HL-60/S4 treated with retinoic acid at 250 ng/mL for 4 days and 3 days (cell line): ENCODE data around the gene UBE2QL1.

Source experiments
- in situ Hi-C: fragments of 300-500 bp; cut with MboI; formaldehyde crosslinking; loops from 2 replicates; pipeline ENCODE4 v1.7.0; 2022; ENCODE audit warnings: low sequenced_read_pairs

UBE2QL1 gene

DNA sequence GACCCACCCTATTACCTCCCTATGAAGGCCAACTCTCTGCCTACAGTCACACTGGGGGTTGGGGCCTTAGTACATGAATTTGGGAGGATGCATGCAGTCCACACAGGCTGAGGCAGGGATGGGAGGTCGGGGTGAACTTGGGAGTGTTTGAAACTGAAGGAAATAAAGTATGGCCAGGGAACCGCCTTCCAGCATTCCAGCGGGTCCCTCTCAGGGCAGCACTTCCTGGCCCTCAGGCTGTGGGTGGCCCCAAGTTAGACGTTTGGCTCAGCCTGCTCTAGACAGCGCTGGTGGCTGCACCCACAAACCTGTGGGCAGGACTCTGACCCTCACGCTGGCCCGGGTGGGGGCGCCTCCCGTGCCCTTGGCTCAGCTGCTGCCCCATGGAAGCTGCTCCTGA is 74.3 kb downstream of the UBE2QL1 start:
- in situ Hi-C loops, result no loop called here

DNA sequence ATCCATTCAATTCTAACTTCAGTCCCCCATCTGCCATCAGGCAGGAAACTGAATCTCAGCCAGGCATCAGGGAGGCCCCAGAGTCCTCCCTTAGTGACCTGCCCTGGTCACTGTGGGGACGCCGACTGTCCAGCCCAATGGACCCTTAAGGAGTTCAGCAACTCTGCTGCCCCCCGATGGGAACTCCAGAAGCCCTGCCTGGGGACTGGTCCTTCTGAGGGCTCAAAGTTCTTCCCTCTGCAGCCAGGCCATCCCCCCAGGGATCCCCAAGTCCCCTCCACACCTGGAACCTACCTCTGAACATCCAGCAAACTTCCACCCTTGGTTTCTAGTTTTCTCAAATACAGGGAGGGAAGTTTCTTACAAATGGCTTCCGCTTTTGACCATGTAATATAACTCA is 76.8 kb downstream of the UBE2QL1 start:
- in situ Hi-C loops, result no loop called here

GRCh38 chr5:6525910-6526309 is 77.3 kb downstream of the UBE2QL1 start:
- in situ Hi-C loops, result no loop called here

DNA sequence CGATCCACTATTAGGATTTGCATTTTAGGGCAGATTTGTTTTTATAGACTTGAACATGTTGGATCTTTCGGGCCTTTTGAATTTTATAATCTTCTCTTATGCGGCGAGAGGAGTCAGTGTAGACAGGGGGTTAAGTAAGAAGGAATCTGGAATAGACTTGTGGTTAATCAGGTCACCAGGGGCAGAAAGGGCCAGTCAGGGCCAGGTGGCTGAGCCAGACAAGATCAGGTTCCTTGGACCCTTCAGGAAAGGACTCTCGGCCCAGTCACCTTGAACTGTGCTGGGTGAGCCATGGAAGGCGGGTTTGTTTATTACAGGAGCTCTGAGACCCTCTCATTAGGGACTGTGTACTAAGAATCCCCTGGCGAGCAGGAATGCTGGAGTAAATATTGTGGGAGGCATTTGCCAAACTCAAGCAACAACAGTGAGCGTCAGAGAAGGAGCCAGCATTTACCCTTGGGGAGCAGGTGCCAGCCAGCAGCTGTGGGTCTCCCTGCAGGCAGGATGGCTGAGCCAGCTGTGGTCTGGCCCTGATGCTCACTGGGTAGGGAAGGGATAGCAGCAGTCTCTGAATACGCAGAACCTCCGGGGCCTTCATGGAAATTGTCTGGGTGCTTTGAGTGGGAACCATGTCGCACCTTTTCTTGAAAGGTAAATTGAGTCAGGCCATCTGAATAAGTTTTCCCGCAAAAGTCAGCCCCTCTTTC is 79.2 kb downstream of the UBE2QL1 start:
- in situ Hi-C loops, result no loop called here

GRCh38 chr5:6535594-6535993 is 86.9 kb downstream of the UBE2QL1 start:
- in situ Hi-C loops, result no loop called here

DNA sequence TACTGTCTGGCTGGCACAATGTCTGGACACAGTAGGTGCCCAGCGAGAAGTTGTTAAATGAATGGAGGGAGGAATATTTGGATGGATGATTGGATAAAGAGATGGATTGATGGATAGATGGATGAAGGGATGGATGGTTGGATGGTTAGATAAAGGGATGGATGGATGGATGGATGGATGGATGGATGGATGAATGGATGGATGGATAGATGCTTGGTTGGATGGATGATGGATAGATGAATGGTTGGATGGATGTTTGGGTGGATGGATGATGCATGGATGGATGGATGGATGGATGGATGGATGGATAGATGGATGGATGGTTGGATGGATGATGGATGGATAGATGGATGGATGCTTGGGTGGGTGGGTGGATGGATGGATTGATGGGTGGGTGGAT is 90.4 kb downstream of the UBE2QL1 start:
- in situ Hi-C loops, result no loop called here

DNA sequence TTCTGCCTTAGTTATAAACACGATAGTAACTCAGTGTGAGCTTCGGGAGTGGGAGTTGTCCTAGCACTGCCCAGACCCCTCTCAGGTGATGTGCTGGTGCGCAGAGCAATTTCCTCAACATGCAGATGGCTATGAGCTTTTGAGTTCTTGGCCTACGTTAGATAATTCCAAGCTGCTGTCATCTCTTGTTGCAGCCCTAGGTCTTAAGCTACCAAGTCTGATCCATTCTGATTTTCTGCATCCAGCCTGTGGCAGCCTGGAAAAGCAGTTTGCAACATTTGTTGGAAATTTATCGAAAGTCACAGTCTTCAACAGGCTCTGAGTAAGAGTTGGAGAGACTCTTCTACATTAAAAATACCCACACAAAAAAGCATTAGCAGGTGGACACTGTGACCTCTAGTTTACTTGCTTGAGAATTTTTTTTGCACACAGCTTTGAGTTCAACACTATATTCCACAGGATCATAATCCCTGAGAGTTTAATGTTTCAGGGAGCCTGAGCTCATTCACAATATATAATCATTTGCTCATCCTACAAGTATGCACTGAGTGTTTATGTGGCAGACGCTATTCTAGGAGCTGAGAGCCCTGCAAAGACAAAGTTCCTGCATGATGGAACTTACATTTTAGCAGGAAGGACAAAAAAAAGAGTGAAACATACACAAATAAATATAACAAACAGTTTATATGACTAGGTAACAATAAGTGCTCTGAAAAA is 91.6 kb downstream of the UBE2QL1 start:
- in situ Hi-C loops, result no loop called here

DNA sequence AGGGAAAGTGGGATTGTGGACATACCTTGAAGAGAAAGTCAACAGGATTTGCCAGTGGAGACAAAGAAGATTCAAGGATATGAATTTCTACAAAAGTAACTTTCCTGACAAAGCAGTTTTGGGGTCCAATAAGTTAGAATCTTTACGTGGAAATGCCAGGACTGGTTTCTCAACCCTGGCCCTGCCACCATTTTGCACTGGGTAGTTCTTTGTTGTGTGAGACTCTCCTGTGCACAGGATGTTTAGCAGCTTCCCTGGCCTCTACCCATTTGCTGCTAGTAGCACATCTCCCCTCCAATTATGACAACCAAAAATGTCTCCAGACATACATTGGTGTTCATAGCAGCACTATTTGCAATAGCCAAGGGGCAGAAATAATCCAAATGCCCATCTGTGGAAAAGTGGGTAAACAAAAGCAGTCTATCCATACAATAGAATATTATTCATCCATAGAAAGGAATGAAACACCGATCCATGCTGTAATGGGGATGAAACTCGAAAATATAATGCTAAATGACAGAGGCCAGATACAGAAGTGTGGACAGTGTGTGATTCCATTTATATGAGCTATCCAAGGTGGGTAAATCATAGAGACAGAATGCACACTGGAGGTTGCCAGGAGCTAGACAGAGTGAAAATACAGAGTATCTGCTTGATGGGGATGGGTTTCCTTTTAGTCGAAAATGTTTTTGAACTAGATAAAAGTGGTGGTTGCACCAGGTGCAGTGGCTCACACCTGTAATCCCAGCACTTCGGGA is 92.8 kb downstream of the UBE2QL1 start:
- in situ Hi-C loops, result no loop called here

- in situ Hi-C loops, result no loop called here
Observed at GRCh38 chr5:6542421-6543345, 94.0 kb downstream of the UBE2QL1 start.

DNA sequence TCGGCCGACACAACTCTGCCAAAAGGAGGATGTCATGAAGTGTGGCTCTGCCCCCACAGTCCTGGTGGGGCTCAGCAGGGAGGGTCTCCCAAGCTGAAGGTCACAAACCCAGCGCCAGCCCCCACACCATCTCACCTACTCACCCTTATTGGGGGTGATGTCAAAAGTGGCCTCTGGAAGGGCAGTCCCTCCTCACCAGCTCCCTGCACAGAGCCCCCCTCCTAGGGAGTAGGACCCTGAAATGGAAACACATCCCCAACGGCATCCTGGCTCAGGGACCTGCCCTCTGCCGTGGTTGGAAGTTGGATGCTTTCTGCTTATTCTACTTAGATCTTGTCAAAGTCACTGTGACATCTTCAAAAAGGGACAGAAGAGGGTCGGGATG is 94.7 kb downstream of the UBE2QL1 start:
- in situ Hi-C loops, result no loop called here

- in situ Hi-C loops, result no loop called here
Observed at GRCh38 chr5:6543830-6544560, 95.3 kb downstream of the UBE2QL1 start.
